ENCODE measurements around the gene UBXN11. TPM values are rescaled to one million over a fixed set of nuclear protein-coding genes. Genes with fewer than 3 reads are reported as not detected.

The UBXN11 gene
- polyA plus RNA-seq, 2 of the 4 experiments (the other 2 are of a cell fraction) = 7.6 to 10.8 TPM

DNA sequence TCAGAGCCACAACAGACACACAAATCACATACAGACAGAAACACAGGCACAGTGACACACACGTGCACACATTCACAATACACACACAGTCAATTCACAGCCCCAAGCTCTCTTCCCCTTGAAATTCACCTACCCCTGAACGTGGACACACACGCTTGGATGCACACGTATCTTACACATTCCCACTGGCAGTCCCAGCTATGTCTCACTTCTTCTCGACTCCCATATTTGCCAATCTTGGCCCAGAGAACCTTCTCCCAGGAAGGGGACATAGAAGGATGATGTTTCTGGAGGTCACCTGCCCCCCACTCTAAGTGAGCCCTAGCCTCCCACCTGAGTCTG, 45.9 kb upstream of the UBXN11 start:
- DNase-seq (ENCODE audit: low read depth in 1 of 2, low spot score in 1 of 2) (no peak), FAIRE-seq (no peak), ATAC-seq (no peak)
- Histone ChIP-seq H3K9me3 (no peaks in the 10 kb centered on the region), H3K27ac (peak overlapping the region; percentile 78 to 95), H3K4me2 (peak overlapping the region; percentile 64), H3K4me1 (peaks cover 66% of the 10 kb centered on the region), H3K4me3 (no peak overlapping the region)
- TF ChIP-seq RARB (CRISPR knock-in tag; IDR thresholded peaks at IDR 0.05) (no peak), FOSL2 (IDR thresholded peaks at IDR 0.05) (no peak), FOSL2 (CRISPR knock-in tag; IDR thresholded peaks at IDR 0.05) (no peak), BHLHE40 (IDR thresholded peaks at IDR 0.05; ENCODE audit: low read depth, low read length) (no peak), EP300 (IDR thresholded peaks at IDR 0.05) (no peak), NFE2L2 (conservative IDR thresholded peaks at IDR 0.05; ENCODE audit: low read length) (no peak), NPAS2 (CRISPR knock-in tag; IDR thresholded peaks at IDR 0.05; ENCODE audit: borderline replicate concordance) (no peak), POLR2A (IDR thresholded peaks at IDR 0.05; ENCODE audit: low read length) (no peak), GATA3 (IDR thresholded peaks at IDR 0.05; ENCODE audit: borderline replicate concordance) (no peak), HEYL (CRISPR knock-in tag; IDR thresholded peaks at IDR 0.05) (no peak), CHD4 (IDR thresholded peaks at IDR 0.05; ENCODE audit: borderline replicate concordance) (no peak), TFCP2L1 (CRISPR knock-in tag; IDR thresholded peaks at IDR 0.05) (no peak), KDM5A (IDR thresholded peaks at IDR 0.05) (no peak), CBX8 (IDR thresholded peaks at IDR 0.05) (no peak), ZNF302 (CRISPR knock-in tag; IDR thresholded peaks at IDR 0.05) (no peak), RFX5 (IDR thresholded peaks at IDR 0.05) (no peak), SMC3 (IDR thresholded peaks at IDR 0.05) (no peak), MAFK (IDR thresholded peaks at IDR 0.05; ENCODE audit: partially characterized antibody) (no peak), PHF8 (IDR thresholded peaks at IDR 0.05; ENCODE audit: borderline replicate concordance, low read depth) (no peak)
- TF ChIP-seq, protein P1, sequence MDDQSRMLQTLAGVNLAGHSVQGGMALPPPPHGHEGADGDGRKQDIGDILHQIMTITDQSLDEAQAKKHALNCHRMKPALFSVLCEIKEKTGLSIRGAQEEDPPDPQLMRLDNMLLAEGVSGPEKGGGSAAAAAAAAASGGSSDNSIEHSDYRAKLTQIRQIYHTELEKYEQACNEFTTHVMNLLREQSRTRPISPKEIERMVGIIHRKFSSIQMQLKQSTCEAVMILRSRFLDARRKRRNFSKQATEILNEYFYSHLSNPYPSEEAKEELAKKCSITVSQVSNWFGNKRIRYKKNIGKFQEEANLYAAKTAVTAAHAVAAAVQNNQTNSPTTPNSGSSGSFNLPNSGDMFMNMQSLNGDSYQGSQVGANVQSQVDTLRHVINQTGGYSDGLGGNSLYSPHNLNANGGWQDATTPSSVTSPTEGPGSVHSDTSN (IDR thresholded peaks at IDR 0.05) = no peak
- CTCF ChIA-PET = interaction anchor here (1.0 to 1.6 kb wide), 2 partner anchors 11 to 67 kb away, joined by 3 to 5 read pairs; no protein-coding TSS in a partner anchor
- POLR2A ChIA-PET = no interaction called here
- 57% methylated on average over 5 of the region's 5 CpGs for WGBS (ENCODE audit: missing lambda C conversion rate)

- CTCF ChIA-PET = interaction anchor here (1.0 to 2.3 kb wide), 3 partner anchors 12 to 66 kb away, joined by 3 to 9 read pairs (median 5); partner anchors contain the start of gene CD52
- Histone ChIP-seq H3K27ac (peak overlapping the region; percentile 78 to 95), H3K4me3 (no peak overlapping the region), H3K9me3 (no peaks in the 10 kb centered on the region), H3K4me2 (peak overlapping the region; percentile 64), H3K4me1 (peaks cover 61% of the 10 kb centered on the region)
- no peak for FAIRE-seq
- TF ChIP-seq ZC3H11A (IDR thresholded peaks at IDR 0.05) (no peak), ZFP36 (IDR thresholded peaks at IDR 0.05; ENCODE audit: borderline replicate concordance, partially characterized antibody) (peak; percentile 54)
- POLR2A ChIA-PET = interaction anchor here (0.6 kb wide), 1 partner anchor 29 kb away, joined by 3 read pairs; no protein-coding TSS in a partner anchor
- peak; percentile 46 to 61; a peak in 5 of 6 replicates for ATAC-seq
- WGBS (ENCODE audit: missing lambda C conversion rate) = 38% methylated on average over 9 of the region's 12 CpGs
- peak; percentile 16 to 78 for DNase-seq (ENCODE audit: low read depth in 1 of 2, low spot score in 1 of 2)
These were observed 45.3 kb upstream of the UBXN11 start for GRCh38 chr1:26351590-26352337.

DNA sequence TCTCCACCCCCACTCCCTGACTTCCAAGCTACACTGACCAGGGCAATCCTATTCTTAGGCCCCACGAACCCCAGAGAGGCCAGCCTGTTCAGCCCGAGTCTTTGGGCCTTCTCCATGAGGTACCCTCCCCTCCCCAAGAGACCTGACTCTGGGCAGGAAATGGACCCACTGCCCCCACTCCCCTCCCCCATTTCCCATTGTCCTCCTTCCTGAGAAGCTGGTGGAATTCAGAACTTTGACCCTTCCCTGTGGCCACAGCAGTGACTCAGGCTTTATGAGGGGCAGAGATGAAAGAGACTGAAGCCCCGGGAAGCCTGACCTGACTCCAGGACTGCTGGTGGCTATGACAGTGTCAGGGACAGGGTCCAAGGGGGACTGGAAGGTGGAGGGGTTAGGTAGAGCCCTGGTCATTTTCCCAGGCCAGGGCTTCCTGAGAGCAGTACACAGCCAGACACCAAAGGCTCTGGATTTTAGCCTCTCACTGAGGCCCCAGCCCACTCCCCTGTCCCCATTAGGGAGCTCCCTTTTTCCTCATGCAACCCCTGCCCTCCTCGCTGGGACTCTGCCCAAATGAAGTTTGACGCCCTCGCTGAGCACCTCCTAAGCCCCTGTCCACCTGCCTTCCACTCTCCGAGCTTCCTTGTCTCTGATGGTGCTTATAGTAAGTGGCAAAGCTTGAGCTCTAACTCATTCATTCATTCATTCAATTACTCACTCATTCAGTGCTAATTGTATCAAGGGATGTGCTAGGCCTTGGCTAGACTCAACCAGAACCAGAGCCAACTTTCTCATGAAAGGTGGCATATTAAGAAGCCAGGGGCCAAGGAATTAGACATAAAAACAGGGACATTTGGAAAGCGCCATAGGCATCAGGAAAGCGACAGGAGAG, 44.5 kb upstream of the UBXN11 start:
- H3K4me1 ChIP-seq = peaks cover 56% of the 10 kb centered on the region
- CTCF ChIA-PET = interaction anchor here (1.0 to 6.1 kb wide), 4 partner anchors 13 to 32 kb away, joined by 3 to 42 read pairs (median 7); partner anchors contain the start of gene CD52

More for the DNA sequence above, 44.5 kb upstream of the UBXN11 start:
- peak overlapping the region; percentile 64 for H3K4me2 ChIP-seq
- DNase-seq (ENCODE audit: low read depth in 1 of 2, low spot score in 1 of 2) (peak in 1 of 2 experiments; percentile 77), ATAC-seq (peak; percentile 41 to 62; a peak in 4 of 6 replicates), FAIRE-seq (no peak)
- H3K27ac ChIP-seq = peak overlapping the region; percentile 78 to 95
- 62% methylated on average over 9 of the region's 9 CpGs for WGBS (ENCODE audit: missing lambda C conversion rate)
- H3K9me3 ChIP-seq = no peaks in the 10 kb centered on the region
- TF ChIP-seq JUN (IDR thresholded peaks at IDR 0.05) (peak in 1 of 2 experiments; percentile 56; a peak in 1 of 5 replicates), HEYL (CRISPR knock-in tag; IDR thresholded peaks at IDR 0.05) (no peak), REST (IDR thresholded peaks at IDR 0.05) (no peak), RCOR1 (IDR thresholded peaks at IDR 0.05; ENCODE audit: low read depth, low read length) (no peak), JUNB (IDR thresholded peaks at IDR 0.05) (peak; percentile 40; the same call in 1 of the 2 replicates), CEBPB (IDR thresholded peaks at IDR 0.05) (no peak), GATA3 (IDR thresholded peaks at IDR 0.05; ENCODE audit: borderline replicate concordance) (peak; percentile 50; the same call in 1 of the 2 replicates), EHF (CRISPR knock-in tag; IDR thresholded peaks at IDR 0.05) (no peak), FOSL2 (IDR thresholded peaks at IDR 0.05) (no peak), FOSL2 (CRISPR knock-in tag; IDR thresholded peaks at IDR 0.05) (peak; percentile 68), EP300 (IDR thresholded peaks at IDR 0.05) (peak; percentile 19 to 55; a peak in 3 of 5 replicates), SREBF2 (IDR thresholded peaks at IDR 0.05) (no peak)
- no peak overlapping the region for H3K4me3 ChIP-seq
- POLR2A ChIA-PET = interaction anchor here (0.6 kb wide), 1 partner anchor 28 kb away, joined by 3 read pairs; no protein-coding TSS in a partner anchor
